Activated CD4-positive, alpha-beta T cell treated with anti-CD3 and anti-CD28 coated beads, Interleukin-2, amount 50 U/mL, for 1 hour (primary cell): ENCODE results near the gene FBXL17.

Experiments
- DNase-seq: peaks from one replicate; pipeline ENCODE4 v3.0.0-alpha.2; 2020

Gene FBXL17

GRCh38 chr5:107887166-107887943 is 494.5 kb downstream of the FBXL17 start:
- DNase-seq, result no peak

GRCh38 chr5:107885601-107886000 is 496.3 kb downstream of the FBXL17 start:
- no peak for DNase-seq

GRCh38 chr5:107884871-107885270 is 497.0 kb downstream of the FBXL17 start:
- DNase-seq, result no peak

- no peak for DNase-seq
These were observed 503.2 kb downstream of the FBXL17 start for GRCh38 chr5:107878661-107879060.

- DNase-seq, result no peak
These were observed 505.0 kb downstream of the FBXL17 start for GRCh38 chr5:107876906-107877305.

- no peak for DNase-seq
These were observed 505.6 kb downstream of the FBXL17 start for GRCh38 chr5:107876261-107876660.

GRCh38 chr5:107875833-107876232 is 506.1 kb downstream of the FBXL17 start:
- no peak for DNase-seq

GRCh38 chr5:107874795-107875194 is 507.1 kb downstream of the FBXL17 start:
- no peak for DNase-seq

GRCh38 chr5:107873877-107874276 is 508.0 kb downstream of the FBXL17 start:
- no peak for DNase-seq

GRCh38 chr5:107871023-107871422 is 510.9 kb downstream of the FBXL17 start:
- no peak for DNase-seq

- no peak for DNase-seq
These were observed 512.3 kb downstream of the FBXL17 start for GRCh38 chr5:107869438-107870115.

GRCh38 chr5:107868650-107869409 is 513.1 kb downstream of the FBXL17 start:
- DNase-seq, result no peak

- no peak for DNase-seq
These were observed 514.6 kb downstream of the FBXL17 start for GRCh38 chr5:107867266-107867665.

- no peak for DNase-seq
These were observed 517.1 kb downstream of the FBXL17 start for GRCh38 chr5:107864793-107865192.

GRCh38 chr5:107863125-107863524 is 518.8 kb downstream of the FBXL17 start:
- no peak for DNase-seq

- no peak for DNase-seq
These were observed 520.3 kb downstream of the FBXL17 start for GRCh38 chr5:107861565-107861964.

- no peak for DNase-seq
These were observed 521.9 kb downstream of the FBXL17 start for GRCh38 chr5:107860044-107860443.

GRCh38 chr5:107858788-107859187 is 523.1 kb downstream of the FBXL17 start:
- DNase-seq, result no peak

- no peak for DNase-seq
These were observed 523.6 kb downstream of the FBXL17 start for GRCh38 chr5:107858324-107858723.

- DNase-seq, result no peak
These were observed 524.1 kb downstream of the FBXL17 start for GRCh38 chr5:107857785-107858184.

GRCh38 chr5:107855171-107855570 is 526.7 kb downstream of the FBXL17 start:
- no peak for DNase-seq

GRCh38 chr5:107853696-107854095 is 528.2 kb downstream of the FBXL17 start:
- DNase-seq, result no peak

- DNase-seq, result no peak
These were observed 528.9 kb downstream of the FBXL17 start for GRCh38 chr5:107853031-107853430.

- DNase-seq, result no peak
These were observed 532.8 kb downstream of the FBXL17 start for GRCh38 chr5:107849118-107849517.
